HCT116 (cell line): ENCODE data around the gene EDNRA. TPM values are rescaled to one million over a fixed set of nuclear protein-coding genes. Genes with fewer than 3 reads are reported as not detected.

Source experiments
- ATAC-seq: fragments of 200-7000 bp; cut with Tn5 transposase; 2 replicates; pipeline ENCODE4 v1.9.1; 2020; ENCODE audit warnings: mild to moderate bottlenecking, moderate library complexity
- BruUV-seq: library from RNA; stranded (reverse); fragments of 400-500 nt; replicated peaks from 2 replicates; lab custom pipeline; 2021; lab: Mats Ljungman, UMichigan
- CTCF ChIA-PET: fragments of 300-600 bp; sonication (Branson Sonifier 250); formaldehyde crosslinking; loops from one replicate; lab custom pipeline; 2021; ENCODE audit warnings: antibody characterized with exemption; lab: Charles Lee
- POLR2A ChIA-PET: fragments of 300-600, 350-600 bp; sonication (Branson Sonifier 250); formaldehyde crosslinking; loops from one replicate; lab custom pipeline; 2021; ENCODE audit warnings: antibody characterized with exemption; lab: Charles Lee
- RAD21 ChIA-PET, 2 experiments: fragments of 300-600 bp; sonication (Branson Sonifier 250); formaldehyde crosslinking; loops; one replicate each; lab custom pipeline; 2023; ENCODE audit warnings: low total read pairs in 2 of 2; ENCODE audit not compliant: uncharacterized antibody in 2 of 2, unreplicated experiment in 2 of 2, low non-redundant PET in 1 of 2; lab: Charles Lee
- DNase-seq: peaks from one replicate; pipeline ENCODE4 v3.0.0-alpha.2; 2010; ENCODE audit warnings: low read depth, low spot score
- H2AFZ ChIP-seq: fragments of 200-600 bp; shearing (Covaris generic), sonication (generic); 2 replicates; pipeline ENCODE4 v1.6.1; 2017; ENCODE audit warnings: low read depth, mixed run types, mixed read lengths, antibody characterized with exemption, low read length; ENCODE audit not compliant: poor library complexity, severe bottlenecking
- H3K27ac ChIP-seq: 2 replicates; pipeline ENCODE4 v1.5.1; 2012; ENCODE audit warnings: low read depth, low read length
- H3K27me3 ChIP-seq: fragments of 200-600 bp; sonication (generic); 2 replicates; pipeline ENCODE4 v1.6.1; 2016; ENCODE audit warnings: mixed run types, low read length, mixed read lengths; ENCODE audit not compliant: insufficient read depth
- H3K36me3 ChIP-seq, 2 experiments: fragments of 200-500 bp in 1 of 2; fragments of 200-600 bp in 1 of 2; sonication (Bioruptor generic) in 1 of 2; sonication (generic) in 1 of 2; 2 replicates each; pipeline versions ENCODE4 v1.5.1 to v1.6.1; 2014 to 2016; ENCODE audit warnings: low read length in 2 of 2, inconsistent platforms in 1 of 2, mixed read lengths in 1 of 2, mixed run types in 1 of 2; ENCODE audit not compliant: insufficient read depth in 2 of 2, control insufficient read depth in 1 of 2
- H3K4me1 ChIP-seq, 2 experiments: fragments of 200-600 bp in 1 of 2; sonication (generic) in 1 of 2; 2 replicates each; pipeline versions ENCODE4 v1.5.1 to v1.6.1; 2012 to 2017; ENCODE audit warnings: low read length in 2 of 2, inconsistent platforms in 1 of 2, mild to moderate bottlenecking in 1 of 2, mixed read lengths in 1 of 2, mixed run types in 1 of 2, moderate library complexity in 1 of 2; ENCODE audit not compliant: insufficient read depth in 2 of 2, control insufficient read depth in 1 of 2
- H3K4me2 ChIP-seq: fragments of 200-600 bp; sonication (generic); 2 replicates; pipeline ENCODE4 v1.6.1; 2017; ENCODE audit warnings: mixed run types, low read length, mixed read lengths
- H3K4me3 ChIP-seq, 2 experiments: fragments of 200-600 bp in 1 of 2; sonication (generic) in 1 of 2; replicated peaks in 1 of 2; 2 replicates each; pipeline ENCODE4 v1.5.1; 2011 to 2016; ENCODE audit warnings: low read length in 2 of 2, control low read depth in 1 of 2, low read depth in 1 of 2, mild to moderate bottlenecking in 1 of 2, mixed read lengths in 1 of 2, mixed run types in 1 of 2
- H3K79me2 ChIP-seq: fragments of 200-600 bp; sonication (generic); 2 replicates; pipeline ENCODE4 v1.6.1; 2017; ENCODE audit warnings: mild to moderate bottlenecking, mixed run types, low read length, moderate library complexity, mixed read lengths; ENCODE audit not compliant: insufficient read depth
- H3K9ac ChIP-seq: fragments of 200-600 bp; sonication (generic); 2 replicates; pipeline ENCODE4 v1.6.1; 2016; ENCODE audit warnings: low read length, mixed read lengths
- H3K9me2 ChIP-seq: fragments of 200-600 bp; sonication (generic), shearing (Covaris generic); 2 replicates; pipeline ENCODE4 v1.6.1; 2017; ENCODE audit warnings: mixed run types, mild to moderate bottlenecking, moderate library complexity; ENCODE audit not compliant: insufficient read depth
- H3K9me3 ChIP-seq, 2 experiments: fragments of 200-500 bp in 1 of 2; fragments of 200-600 bp in 1 of 2; sonication (Bioruptor generic) in 1 of 2; sonication (generic) in 1 of 2; 2 replicates each; pipeline ENCODE4 v1.6.1; 2014 to 2017; ENCODE audit warnings: low read length in 2 of 2, mixed read lengths in 2 of 2, inconsistent platforms in 1 of 2, low read depth in 1 of 2, mild to moderate bottlenecking in 1 of 2, mixed run types in 1 of 2, moderate library complexity in 1 of 2; ENCODE audit not compliant: control insufficient read depth in 1 of 2, insufficient read depth in 1 of 2
- H4K20me1 ChIP-seq: fragments of 200-600 bp; sonication (generic), shearing (Covaris generic); 2 replicates; pipeline ENCODE4 v1.6.1; 2017; ENCODE audit warnings: mixed run types, mild to moderate bottlenecking, moderate library complexity; ENCODE audit not compliant: insufficient read depth
- CBX3 ChIP-seq: IDR thresholded peaks from 2 replicates; pipeline ENCODE4 v1.6.1; 2012; ENCODE audit warnings: low read depth
- CEBPB ChIP-seq: IDR thresholded peaks from 2 replicates; pipeline ENCODE4 v1.6.1; 2012; ENCODE audit warnings: low read depth
- ELF1 ChIP-seq: IDR thresholded peaks from 2 replicates; pipeline ENCODE4 v1.6.1; 2012; ENCODE audit warnings: low read depth, borderline replicate concordance
- EZH2phosphoT487 ChIP-seq: fragments of 200-600 bp; IDR thresholded peaks from 2 replicates; pipeline ENCODE4 v1.6.1; 2018; ENCODE audit warnings: antibody characterized with exemption, borderline replicate concordance
- JUND ChIP-seq: IDR thresholded peaks from 2 replicates; pipeline ENCODE4 v1.6.1; 2012
- SIN3A ChIP-seq: IDR thresholded peaks from 2 replicates; pipeline ENCODE4 v1.6.1; 2012; ENCODE audit warnings: low read depth
- TCF7L2 ChIP-seq: IDR thresholded peaks from 2 replicates; pipeline ENCODE4 v1.7.0; 2011; ENCODE audit warnings: borderline replicate concordance, inconsistent platforms; ENCODE audit not compliant: insufficient read depth, insufficient read length; ENCODE audit errors: extremely low read depth
- YY1 ChIP-seq: IDR thresholded peaks from 2 replicates; pipeline ENCODE4 v1.6.1; 2011; ENCODE audit warnings: low read length, low read depth, moderate library complexity, mild to moderate bottlenecking; ENCODE audit not compliant: insufficient replicate concordance; ENCODE audit errors: extremely low read depth
- ZBTB33 ChIP-seq: IDR thresholded peaks from 2 replicates; pipeline ENCODE4 v1.6.1; 2011; ENCODE audit warnings: mild to moderate bottlenecking, low read length, moderate library complexity; ENCODE audit not compliant: insufficient replicate concordance; ENCODE audit errors: extremely low read depth
- ZFX ChIP-seq: fragments of 450-650 bp; IDR thresholded peaks from 2 replicates; pipeline ENCODE4 v1.6.1; 2017
- intact Hi-C: fragments of 100-400 bp; cut with micrococcal nuclease; formaldehyde crosslinking; loops from 2 replicates; pipeline ENCODE4 v1.10.0; 2022
- total RNA-seq: library from RNA; stranded (reverse); gene quantifications from one replicate; pipeline ENCODE4 v1.2.1, GENCODE V29; 2021; ENCODE audit not compliant: unreplicated experiment
- TF ChIP-seq, protein P1 (sequence below): IDR thresholded peaks from 2 replicates; pipeline ENCODE4 v1.6.1; 2012
- TF ChIP-seq, protein P2 (sequence below): IDR thresholded peaks from 2 replicates; pipeline ENCODE4 v1.6.1; 2012; ENCODE audit warnings: low read depth

Gene EDNRA
- total RNA-seq, 1 experiment from 2014 or later, result 2.0 TPM

DNA sequence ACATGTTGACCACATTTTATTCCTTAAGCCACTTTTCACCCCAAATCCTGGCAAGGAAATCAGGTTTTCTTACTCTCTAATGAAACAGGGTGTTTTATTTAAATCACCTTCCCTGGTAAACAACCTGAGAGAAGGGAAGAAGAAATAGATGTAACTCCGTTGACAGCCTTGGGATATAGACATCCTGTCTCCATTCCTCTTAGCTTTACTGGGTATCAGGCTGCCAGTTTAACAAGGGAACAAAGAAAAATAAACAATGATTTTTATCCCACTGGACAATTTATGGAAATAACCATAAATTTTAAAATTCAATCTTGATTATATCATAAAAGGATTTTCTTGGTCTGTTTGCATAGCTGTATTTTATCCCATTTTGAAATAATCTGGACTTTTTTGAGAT is 49.2 kb downstream of the EDNRA start (continued):
- TF ChIP-seq, protein P1, sequence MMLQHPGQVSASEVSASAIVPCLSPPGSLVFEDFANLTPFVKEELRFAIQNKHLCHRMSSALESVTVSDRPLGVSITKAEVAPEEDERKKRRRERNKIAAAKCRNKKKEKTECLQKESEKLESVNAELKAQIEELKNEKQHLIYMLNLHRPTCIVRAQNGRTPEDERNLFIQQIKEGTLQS, result no peak
- TF ChIP-seq CEBPB, result no peak
- TF ChIP-seq, protein P2, sequence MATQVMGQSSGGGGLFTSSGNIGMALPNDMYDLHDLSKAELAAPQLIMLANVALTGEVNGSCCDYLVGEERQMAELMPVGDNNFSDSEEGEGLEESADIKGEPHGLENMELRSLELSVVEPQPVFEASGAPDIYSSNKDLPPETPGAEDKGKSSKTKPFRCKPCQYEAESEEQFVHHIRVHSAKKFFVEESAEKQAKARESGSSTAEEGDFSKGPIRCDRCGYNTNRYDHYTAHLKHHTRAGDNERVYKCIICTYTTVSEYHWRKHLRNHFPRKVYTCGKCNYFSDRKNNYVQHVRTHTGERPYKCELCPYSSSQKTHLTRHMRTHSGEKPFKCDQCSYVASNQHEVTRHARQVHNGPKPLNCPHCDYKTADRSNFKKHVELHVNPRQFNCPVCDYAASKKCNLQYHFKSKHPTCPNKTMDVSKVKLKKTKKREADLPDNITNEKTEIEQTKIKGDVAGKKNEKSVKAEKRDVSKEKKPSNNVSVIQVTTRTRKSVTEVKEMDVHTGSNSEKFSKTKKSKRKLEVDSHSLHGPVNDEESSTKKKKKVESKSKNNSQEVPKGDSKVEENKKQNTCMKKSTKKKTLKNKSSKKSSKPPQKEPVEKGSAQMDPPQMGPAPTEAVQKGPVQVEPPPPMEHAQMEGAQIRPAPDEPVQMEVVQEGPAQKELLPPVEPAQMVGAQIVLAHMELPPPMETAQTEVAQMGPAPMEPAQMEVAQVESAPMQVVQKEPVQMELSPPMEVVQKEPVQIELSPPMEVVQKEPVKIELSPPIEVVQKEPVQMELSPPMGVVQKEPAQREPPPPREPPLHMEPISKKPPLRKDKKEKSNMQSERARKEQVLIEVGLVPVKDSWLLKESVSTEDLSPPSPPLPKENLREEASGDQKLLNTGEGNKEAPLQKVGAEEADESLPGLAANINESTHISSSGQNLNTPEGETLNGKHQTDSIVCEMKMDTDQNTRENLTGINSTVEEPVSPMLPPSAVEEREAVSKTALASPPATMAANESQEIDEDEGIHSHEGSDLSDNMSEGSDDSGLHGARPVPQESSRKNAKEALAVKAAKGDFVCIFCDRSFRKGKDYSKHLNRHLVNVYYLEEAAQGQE, result no peak
- TF ChIP-seq, all 23 proteins: peak for 0

DNA sequence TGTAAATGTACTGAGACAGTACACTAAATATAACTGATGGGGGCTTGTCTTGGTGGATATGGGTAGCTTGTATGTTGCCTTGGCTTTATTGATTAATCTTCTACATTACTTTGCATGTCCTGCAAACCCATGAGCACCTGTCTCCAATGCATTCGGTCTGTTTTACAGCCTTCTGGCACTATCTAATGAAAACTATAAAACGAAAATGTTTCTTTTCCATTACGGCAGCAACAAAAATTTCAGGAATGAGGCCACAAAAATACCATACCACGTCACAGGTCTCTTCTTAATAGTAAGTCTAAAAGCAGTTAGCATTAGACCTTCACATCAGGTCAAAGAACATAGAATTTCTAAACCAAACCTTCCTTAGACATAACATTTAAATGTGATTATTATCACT is 49.8 kb downstream of the EDNRA start:
- Histone ChIP-seq H3K4me2 (no peak overlapping the region), H3K4me3 (no peak overlapping the region), H3K9me2 (no peaks in the 10 kb centered on the region), H3K36me3 (no peaks in the 10 kb centered on the region), H3K27ac (no peak overlapping the region), H3K9ac (no peak overlapping the region), H4K20me1 (no peaks in the 10 kb centered on the region), H3K4me1 (no peaks in the 10 kb centered on the region), H3K9me3 (no peaks in the 10 kb centered on the region), H3K27me3 (no peaks in the 10 kb centered on the region), H2AFZ (no peak overlapping the region), H3K79me2 (no peaks in the 10 kb centered on the region)
- no peak for ATAC-seq
- ChIA-PET POLR2A (no interaction called here), RAD21 (no interaction called here), CTCF (interaction anchor here (0.7 kb wide), 1 partner anchor 12 kb away, joined by 3 read pairs; no protein-coding TSS in a partner anchor)
- intact Hi-C loops, result no loop called here
- BruUV-seq, result no TSS peak
- no peak for DNase-seq
- no peak for TF ChIP-seq TCF7L2
- no peak for TF ChIP-seq YY1
- no peak for TF ChIP-seq SIN3A
- TF ChIP-seq ELF1, result no peak
- no peak for TF ChIP-seq CBX3
- TF ChIP-seq, protein P2, result no peak
- no peak for TF ChIP-seq ZFX
- TF ChIP-seq, protein P1, result no peak
- no peak for TF ChIP-seq JUND
- no peak for TF ChIP-seq ZBTB33
- TF ChIP-seq EZH2phosphoT487, result no peak
